CD4-positive, CD25-positive, alpha-beta regulatory T cell (primary cell): ENCODE data around the gene ENDOV. TPM values are rescaled to one million over a fixed set of nuclear protein-coding genes. Genes with fewer than 3 reads are reported as not detected.

ENCODE experiments used
- ATAC-seq, 2 donors: fragments of 150-1000 bp; cut with Tn5 transposase; one replicate each; pipeline ENCODE4 v1.10.0; 2021; ENCODE audit warnings: low read depth in 2 of 2, moderate number of reproducible peaks in 2 of 2, moderate library complexity in 1 of 2
- DNase-seq, 3 donors: peaks; one replicate each; pipeline versions ENCODE4 v3.0.0 to v3.0.0-alpha.2; 2012 to 2022; ENCODE audit warnings: mixed read lengths in 1 of 3
- H3K27ac ChIP-seq: one replicate; pipeline ENCODE4 v1.7.0; 2013; ENCODE audit warnings: mild to moderate bottlenecking, low read length; ENCODE audit not compliant: insufficient read depth, poor library complexity, severe bottlenecking
- H3K27me3 ChIP-seq: one replicate; pipeline ENCODE4 v1.7.0; 2013; ENCODE audit warnings: low read length; ENCODE audit not compliant: control insufficient read depth, insufficient read depth
- H3K36me3 ChIP-seq: one replicate; pipeline ENCODE4 v1.7.0; 2013; ENCODE audit warnings: mild to moderate bottlenecking, low read length, moderate library complexity; ENCODE audit not compliant: control insufficient read depth, insufficient read depth
- H3K4me1 ChIP-seq: 2 replicates; pipeline ENCODE4 v1.7.0; 2013; ENCODE audit warnings: mild to moderate bottlenecking, low read length; ENCODE audit not compliant: insufficient read depth, control insufficient read depth, poor library complexity, severe bottlenecking
- H3K4me3 ChIP-seq: one replicate; pipeline ENCODE4 v1.7.0; 2013; ENCODE audit warnings: low read depth, mild to moderate bottlenecking, low read length, moderate library complexity
- H3K9me3 ChIP-seq, 2 experiments: 1 replicate in 1 of 2; 2 replicates in 1 of 2; pipeline ENCODE4 v1.7.0; 2013; ENCODE audit warnings: low read length in 2 of 2, mild to moderate bottlenecking in 1 of 2, moderate library complexity in 1 of 2; ENCODE audit not compliant: control insufficient read depth in 2 of 2
- H3K27ac Mint-ChIP-seq, 3 donors: one replicate each; pipeline ENCODE4 v1.8.0; 2020 to 2022; ENCODE audit warnings: mild to moderate bottlenecking in 3 of 3, mixed read lengths in 3 of 3, moderate library complexity in 2 of 3
- H3K27me3 Mint-ChIP-seq: one replicate; pipeline ENCODE4 v1.8.0; 2022; ENCODE audit warnings: mild to moderate bottlenecking, mixed read lengths
- H3K36me3 Mint-ChIP-seq: one replicate; pipeline ENCODE4 v1.8.0; 2020; ENCODE audit warnings: mixed read lengths
- H3K4me1 Mint-ChIP-seq, 4 donors: one replicate each; pipeline ENCODE4 v1.8.0; 2020 to 2022; ENCODE audit warnings: mixed read lengths in 4 of 4, mild to moderate bottlenecking in 1 of 4
- H3K4me3 Mint-ChIP-seq, 4 donors: one replicate each; pipeline ENCODE4 v1.8.0; 2020 to 2022; ENCODE audit warnings: mild to moderate bottlenecking in 4 of 4, mixed read lengths in 4 of 4, moderate library complexity in 3 of 4
- H3K9me3 Mint-ChIP-seq, 7 donors: one replicate each; pipeline ENCODE4 v1.8.0; 2020 to 2022; ENCODE audit warnings: mixed read lengths in 7 of 7, mild to moderate bottlenecking in 3 of 7, moderate library complexity in 2 of 7
- polyA plus RNA-seq, 4 donors: library from polyadenylated mRNA; unstranded; fragments of 300-500 nt; fragmentation: Illumina TruSeq; gene quantifications; one replicate each; pipeline ENCODE4 v1.2.3, GENCODE V29; 2021
- total RNA-seq: library from RNA; stranded (reverse); gene quantifications from one replicate; pipeline ENCODE4 v1.2.3, GENCODE V29; 2022

The ENDOV gene
- total and polyA plus RNA-seq, 5 donors from 2014 or later: 6.7 to 13.1 (median 8.1) TPM

- H3K4me1 ChIP-seq: no peaks in the 10 kb centered on the region
- ATAC-seq (no peak), DNase-seq (no peak)
- Mint-ChIP-seq H3K4me3 (no peak overlapping the region), H3K27me3 (no peaks in the 10 kb centered on the region), H3K9me3 (no peaks in the 10 kb centered on the region), H3K4me1 (peaks cover 0 to 3% (median 1%) of the 10 kb centered on the region in 4 donors), H3K36me3 (peaks cover 53% of the 10 kb centered on the region), H3K27ac (peak overlapping the region in 2 of 3 donors; percentile 20 to 52)
- H3K4me3 ChIP-seq: no peak overlapping the region
- no peak overlapping the region for H3K27ac ChIP-seq
- peaks cover 96% of the 10 kb centered on the region for H3K36me3 ChIP-seq
- no peaks in the 10 kb centered on the region for H3K9me3 ChIP-seq
- no peaks in the 10 kb centered on the region for H3K27me3 ChIP-seq
These were observed 25.7 kb upstream of the ENDOV start for GRCh38 chr17:80389011-80389995.

- peaks cover 0 to 2% (median 0%) of the 10 kb centered on the region in 7 donors for H3K9me3 Mint-ChIP-seq
- peaks cover 35% of the 10 kb centered on the region for H3K36me3 Mint-ChIP-seq
- Histone ChIP-seq H3K27ac (no peak overlapping the region), H3K4me1 (no peaks in the 10 kb centered on the region), H3K36me3 (peaks cover 71% of the 10 kb centered on the region), H3K27me3 (no peaks in the 10 kb centered on the region), H3K9me3 (no peaks in the 10 kb centered on the region), H3K4me3 (no peak overlapping the region)
- no peaks in the 10 kb centered on the region for H3K27me3 Mint-ChIP-seq
- H3K27ac Mint-ChIP-seq: no peak overlapping the region
- ATAC-seq (no peak), DNase-seq (no peak)
- no peak overlapping the region for H3K4me3 Mint-ChIP-seq
- peaks cover 0 to 7% (median 2%) of the 10 kb centered on the region in 4 donors for H3K4me1 Mint-ChIP-seq
These were observed 21.6 kb upstream of the ENDOV start for GRCh38 chr17:80393241-80393890.

- Histone ChIP-seq H3K9me3 (no peaks in the 10 kb centered on the region), H3K4me1 (no peaks in the 10 kb centered on the region), H3K27ac (no peak overlapping the region), H3K4me3 (no peak overlapping the region), H3K36me3 (peaks cover 65% of the 10 kb centered on the region), H3K27me3 (no peaks in the 10 kb centered on the region)
- Mint-ChIP-seq H3K9me3 (peaks cover 0 to 2% (median 0%) of the 10 kb centered on the region in 7 donors), H3K27me3 (no peaks in the 10 kb centered on the region), H3K36me3 (peaks cover 29% of the 10 kb centered on the region), H3K4me3 (no peak overlapping the region), H3K4me1 (peaks cover 0 to 7% (median 2%) of the 10 kb centered on the region in 4 donors), H3K27ac (no peak overlapping the region)
- DNase-seq (no peak), ATAC-seq (no peak)
These were observed 21.0 kb upstream of the ENDOV start for GRCh38 chr17:80393961-80394360.

GRCh38 chr17:80394629-80395216, 20.2 kb upstream of the ENDOV start:
- no peak overlapping the region for H3K4me3 ChIP-seq
- peaks cover 0 to 7% (median 2%) of the 10 kb centered on the region in 4 donors for H3K4me1 Mint-ChIP-seq
- no peak overlapping the region for H3K27ac ChIP-seq
- H3K4me3 Mint-ChIP-seq: no peak overlapping the region
- H3K27me3 ChIP-seq: no peaks in the 10 kb centered on the region
- peaks cover 0 to 2% (median 0%) of the 10 kb centered on the region in 7 donors for H3K9me3 Mint-ChIP-seq
- no peak for ATAC-seq
- no peak for DNase-seq
- no peak overlapping the region for H3K27ac Mint-ChIP-seq
- no peaks in the 10 kb centered on the region for H3K4me1 ChIP-seq
- no peaks in the 10 kb centered on the region for H3K27me3 Mint-ChIP-seq
- peaks cover 57% of the 10 kb centered on the region for H3K36me3 ChIP-seq
- peaks cover 28% of the 10 kb centered on the region for H3K36me3 Mint-ChIP-seq
- no peaks in the 10 kb centered on the region for H3K9me3 ChIP-seq

GRCh38 chr17:80395402-80396151, 19.4 kb upstream of the ENDOV start:
- no peaks in the 10 kb centered on the region for H3K27me3 Mint-ChIP-seq
- H3K36me3 Mint-ChIP-seq: peaks cover 23% of the 10 kb centered on the region

GRCh38 chr17:80396157-80397033, 18.6 kb upstream of the ENDOV start:
- peaks cover 20% of the 10 kb centered on the region for H3K36me3 Mint-ChIP-seq
- Histone ChIP-seq H3K4me3 (no peak overlapping the region), H3K27ac (no peak overlapping the region), H3K4me1 (no peaks in the 10 kb centered on the region), H3K27me3 (no peaks in the 10 kb centered on the region), H3K36me3 (peaks cover 40% of the 10 kb centered on the region), H3K9me3 (no peaks in the 10 kb centered on the region)
- H3K27ac Mint-ChIP-seq: peak overlapping the region in 2 of 3 donors; percentile 6 to 25
- H3K4me3 Mint-ChIP-seq: no peak overlapping the region
- H3K9me3 Mint-ChIP-seq: peaks cover 0 to 2% (median 0%) of the 10 kb centered on the region in 7 donors
- ATAC-seq: no peak
- H3K27me3 Mint-ChIP-seq: no peaks in the 10 kb centered on the region
- peaks cover 0 to 7% (median 2%) of the 10 kb centered on the region in 4 donors for H3K4me1 Mint-ChIP-seq
- DNase-seq: peak in 1 of 3 donors; percentile 30

More at GRCh38 chr17:80395402-80396151, 19.4 kb upstream of the ENDOV start:
- H3K27me3 ChIP-seq: no peaks in the 10 kb centered on the region
- Mint-ChIP-seq H3K27ac (peak overlapping the region in 2 of 3 donors; percentile 6 to 25), H3K4me1 (peaks cover 0 to 7% (median 2%) of the 10 kb centered on the region in 4 donors), H3K9me3 (peaks cover 0 to 2% (median 0%) of the 10 kb centered on the region in 7 donors), H3K4me3 (no peak overlapping the region)
- peaks cover 49% of the 10 kb centered on the region for H3K36me3 ChIP-seq
- H3K4me3 ChIP-seq: no peak overlapping the region
- no peaks in the 10 kb centered on the region for H3K4me1 ChIP-seq
- DNase-seq (no peak), ATAC-seq (no peak)
- H3K27ac ChIP-seq: no peak overlapping the region
- H3K9me3 ChIP-seq: no peaks in the 10 kb centered on the region
